HG03520 (cell line): ENCODE measurements around the gene TEX9.

Source experiments
- ATAC-seq: cut with Tn5 transposase; IDR thresholded peaks from one replicate; pipeline ENCODE4 v1.9.1; 2021; ENCODE audit warnings: mild to moderate bottlenecking, moderate library complexity; ENCODE audit not compliant: unreplicated experiment

TEX9 gene

DNA sequence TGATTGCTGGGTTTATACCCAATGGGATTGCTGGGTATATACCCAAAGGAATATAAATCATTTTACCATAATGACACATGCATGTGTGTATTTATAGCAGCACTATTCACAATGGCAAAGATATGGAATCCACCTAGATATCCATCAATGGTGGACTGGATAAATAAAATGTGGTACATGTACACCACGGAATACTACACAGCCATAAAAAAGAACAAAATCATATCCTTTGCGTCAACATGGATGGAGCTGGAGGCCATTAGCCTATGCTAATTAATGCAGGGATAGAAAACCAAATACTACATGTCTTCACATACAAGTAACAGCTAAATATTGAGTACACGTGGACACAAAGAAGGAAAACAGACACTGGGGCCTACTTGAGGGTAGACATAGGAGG lies 77.1 kb downstream of the TEX9 start:
- no peak for ATAC-seq

DNA sequence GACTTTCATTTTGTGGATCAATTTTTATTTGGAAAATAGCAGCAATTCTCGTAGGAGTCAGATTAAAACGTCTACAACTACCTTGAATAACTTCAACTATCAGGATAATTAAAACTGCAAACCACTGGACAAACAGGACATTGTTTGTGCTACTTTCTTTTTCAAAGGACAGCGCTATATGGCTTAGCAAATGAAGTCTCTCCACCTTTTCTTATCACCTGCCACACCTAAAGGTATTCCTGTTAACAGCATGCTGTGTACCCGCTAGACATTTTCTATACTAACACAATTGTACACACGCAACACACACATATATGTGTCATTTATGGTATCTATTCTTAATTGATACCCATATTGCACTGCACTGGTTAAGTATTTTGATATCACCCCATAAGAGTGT lies 80.5 kb downstream of the TEX9 start:
- no peak for ATAC-seq

DNA sequence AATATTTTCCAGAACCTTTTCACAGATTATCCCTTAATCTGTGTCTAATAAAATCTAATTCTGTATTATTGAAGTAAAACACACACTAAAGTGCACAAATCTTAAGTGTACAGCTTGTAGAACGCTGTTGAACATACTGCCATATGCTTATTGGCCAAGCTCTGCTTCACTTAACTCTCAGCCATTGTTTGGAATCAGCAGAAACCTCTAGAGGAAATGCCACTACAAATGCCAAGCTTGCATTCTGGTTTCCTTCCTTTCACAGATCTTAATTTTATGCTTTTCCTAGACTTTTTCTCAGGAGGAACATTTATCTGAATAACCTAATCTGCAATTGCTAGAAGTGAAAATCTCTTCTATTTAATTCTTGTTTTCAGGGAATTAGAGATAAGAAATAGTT lies 89.6 kb downstream of the TEX9 start:
- ATAC-seq, result no peak

DNA sequence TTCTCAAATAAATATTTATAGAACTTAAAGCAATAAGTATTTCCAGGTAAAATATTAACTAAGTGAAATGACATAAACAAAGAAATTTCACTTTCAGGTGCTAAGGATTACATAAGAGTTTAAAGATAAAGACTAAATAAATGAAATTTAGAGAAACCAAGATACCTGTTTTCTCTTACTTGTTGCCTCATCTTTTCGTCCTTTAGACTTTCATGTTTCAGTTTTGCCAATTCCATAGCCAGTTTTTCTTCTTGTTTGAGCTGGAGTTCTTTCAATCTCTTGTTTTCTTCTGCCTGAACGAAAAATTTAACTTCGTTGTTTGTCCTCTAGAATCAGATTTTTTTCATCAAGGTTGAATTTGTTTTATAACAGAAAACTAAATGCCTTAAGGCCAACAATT lies 91.0 kb downstream of the TEX9 start:
- ATAC-seq, result no peak

DNA sequence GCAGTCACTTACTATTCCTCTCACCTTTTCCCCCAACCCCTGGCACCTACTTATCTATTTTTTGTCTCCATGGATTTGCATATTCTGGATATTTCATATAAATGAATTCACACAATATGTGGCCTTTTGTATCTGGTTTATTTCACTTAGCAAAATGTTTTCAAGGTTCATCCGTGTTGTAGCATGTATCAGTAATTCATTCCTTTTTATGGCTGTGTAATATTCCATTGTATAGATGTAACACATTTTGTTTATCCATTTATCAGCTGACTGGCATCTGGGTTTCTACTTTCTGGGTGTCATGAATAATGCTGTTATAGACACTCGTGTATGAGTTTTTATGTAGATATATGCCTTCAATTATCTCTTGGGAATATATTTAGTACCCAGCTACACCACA lies 93.9 kb downstream of the TEX9 start:
- no peak for ATAC-seq

DNA sequence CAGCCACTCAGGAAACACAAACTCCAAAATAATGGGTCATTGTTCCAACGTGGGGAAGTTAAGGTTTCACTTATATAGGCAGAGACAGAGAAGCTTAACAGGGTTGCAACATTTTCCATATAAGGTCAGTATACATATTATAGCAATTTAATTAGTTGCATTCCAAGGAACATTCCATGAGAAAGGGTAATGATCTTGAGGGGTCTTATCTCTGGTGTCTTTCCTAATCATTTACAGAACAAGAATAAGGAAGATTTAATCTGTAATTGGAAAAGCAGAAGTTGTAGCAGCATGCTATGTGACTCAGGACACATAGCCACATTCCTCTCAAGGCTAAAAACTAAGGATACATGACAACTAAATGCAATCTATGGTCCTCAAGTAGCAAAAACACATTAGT lies 94.8 kb downstream of the TEX9 start:
- no peak for ATAC-seq

DNA sequence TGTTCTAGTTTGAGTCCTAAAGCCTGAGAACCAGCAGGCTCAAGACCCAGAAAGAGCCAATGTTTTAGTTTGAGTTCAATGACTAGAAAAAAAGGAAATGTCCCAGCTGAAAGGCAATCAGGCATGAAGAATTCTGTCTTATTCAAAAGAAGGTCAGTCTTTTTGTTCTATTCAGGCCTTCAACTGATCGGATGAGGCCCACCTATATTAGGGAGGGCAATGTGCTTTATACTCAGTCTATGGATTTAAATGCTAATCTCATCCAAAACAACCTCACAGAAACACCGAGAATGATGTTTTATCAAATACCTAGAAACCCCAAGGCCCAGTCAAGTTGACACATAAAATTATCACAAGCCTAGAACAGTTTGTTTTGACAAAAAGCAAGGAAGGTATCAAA lies 95.7 kb downstream of the TEX9 start:
- no peak for ATAC-seq

DNA sequence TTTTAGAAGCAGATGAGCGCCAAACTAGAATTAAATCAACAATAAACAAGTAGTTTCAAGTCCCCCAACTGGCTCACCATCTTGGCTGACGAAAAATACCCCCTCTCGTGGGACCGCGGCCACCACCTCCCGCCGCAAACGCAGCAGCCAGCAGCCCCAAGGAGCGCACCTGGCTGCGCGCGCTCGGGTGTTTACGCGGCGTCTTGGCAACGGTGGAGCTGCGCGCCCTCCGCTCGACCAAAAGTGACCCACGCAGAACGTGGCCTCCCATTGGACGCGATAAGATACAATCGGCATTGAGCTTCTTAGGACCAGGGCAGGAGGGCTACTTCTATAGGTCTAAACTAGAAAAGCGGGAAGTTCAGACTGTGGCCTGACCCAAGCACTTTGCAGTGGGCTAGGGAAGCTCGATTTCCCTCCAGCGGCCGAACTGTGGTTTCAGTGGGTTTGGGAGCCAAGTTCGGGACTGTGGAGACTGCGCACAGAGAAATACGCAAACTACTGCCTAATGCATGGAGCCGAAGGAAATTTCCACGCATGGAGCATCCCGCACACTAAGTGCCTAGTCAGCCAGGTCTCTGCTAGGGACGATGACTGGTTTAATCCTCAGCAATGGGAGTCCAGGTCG lies 99.8 kb downstream of the TEX9 start, which contains the start of gene MNS1:
TSS of gene MNS1 (minus strand) at position 245 of the 628 bp plus-strand sequence. CDS start at position 80, 165 bp downstream.
- peak; percentile 99 for ATAC-seq

DNA sequence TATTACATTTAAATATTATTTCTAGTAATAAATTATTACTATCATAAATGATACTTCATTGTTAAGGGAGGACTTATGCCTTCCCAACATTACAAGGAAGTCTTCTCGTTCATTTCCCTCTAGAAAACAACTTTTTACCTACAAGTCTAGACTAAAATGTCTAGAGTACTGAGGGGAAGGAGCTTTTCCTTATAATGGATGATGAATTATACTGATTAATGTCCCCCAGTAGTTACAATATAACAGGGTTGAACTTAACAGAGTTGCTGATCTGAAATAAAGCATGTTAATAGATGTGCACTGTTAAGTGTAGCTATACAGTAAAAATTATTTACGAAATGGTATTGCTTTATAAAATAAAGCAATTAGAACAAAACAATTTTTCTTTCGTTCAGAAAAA lies 102.4 kb downstream of the TEX9 start:
- no peak for ATAC-seq

DNA sequence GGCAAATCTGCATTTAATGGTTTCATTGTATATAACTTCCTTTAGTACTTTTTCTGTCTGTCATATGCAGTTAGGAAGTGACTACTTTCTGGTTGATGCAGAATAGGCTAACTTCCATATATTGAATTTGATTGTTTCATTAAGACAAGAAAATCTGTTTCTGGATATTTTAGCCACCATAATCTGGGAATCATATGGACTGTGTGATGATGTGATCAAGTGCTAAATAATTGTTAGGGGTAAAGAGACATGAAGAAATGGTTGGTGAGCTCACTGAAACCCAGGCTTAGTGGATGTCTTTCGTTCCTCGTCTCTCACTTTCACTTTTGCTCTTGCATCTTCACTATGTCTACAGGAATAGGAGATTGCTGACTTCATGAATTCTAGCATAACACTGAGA lies 103.2 kb downstream of the TEX9 start:
- no peak for ATAC-seq

DNA sequence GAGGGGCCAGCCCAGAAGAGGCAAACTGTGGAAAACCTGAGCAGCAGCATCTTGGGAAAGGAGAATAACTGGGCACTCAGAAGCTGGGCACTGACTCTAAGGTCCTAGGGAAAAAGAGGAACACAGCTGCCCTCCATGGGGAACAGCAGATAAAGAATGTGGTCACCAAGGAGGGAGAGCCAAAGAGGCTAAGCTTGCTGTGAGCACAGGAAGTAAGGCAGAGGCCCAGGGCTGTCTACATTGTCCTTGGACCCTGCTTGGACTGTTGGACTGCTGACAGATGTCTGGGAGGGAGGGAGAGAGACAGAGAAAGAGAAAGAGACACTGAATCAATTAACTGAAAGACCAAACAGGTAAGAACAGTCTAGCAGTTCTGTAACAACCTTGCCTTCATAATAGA lies 104.3 kb downstream of the TEX9 start:
- ATAC-seq, result no peak

DNA sequence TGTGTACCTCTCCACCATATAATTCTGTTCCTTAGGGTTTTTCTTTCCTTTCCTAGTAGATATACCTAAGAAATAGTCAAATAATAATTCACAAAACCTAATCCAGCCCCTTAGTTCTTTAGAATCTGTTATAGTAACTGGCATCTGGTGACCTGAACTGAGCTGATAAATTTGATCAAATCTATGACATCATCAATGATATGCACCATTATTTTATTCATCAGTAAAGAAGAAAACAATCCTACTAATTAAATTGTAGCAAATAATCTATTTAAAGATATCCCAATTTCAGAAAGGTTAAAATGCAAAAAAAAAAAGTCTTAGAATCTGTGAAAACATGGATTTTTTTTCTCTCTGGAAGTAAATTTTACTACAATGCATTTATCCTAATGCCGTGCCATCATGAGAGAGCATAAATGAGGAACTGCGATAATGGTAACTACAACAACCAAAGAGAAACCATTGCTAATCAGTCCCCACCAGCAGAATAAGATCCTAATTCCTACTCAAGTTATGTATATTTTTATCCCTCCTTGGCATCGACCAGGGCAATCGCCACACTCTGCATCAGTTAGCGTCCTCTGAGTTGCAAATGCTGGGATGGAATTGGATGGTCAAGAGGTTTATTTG lies 106.3 kb downstream of the TEX9 start:
- no peak for ATAC-seq

DNA sequence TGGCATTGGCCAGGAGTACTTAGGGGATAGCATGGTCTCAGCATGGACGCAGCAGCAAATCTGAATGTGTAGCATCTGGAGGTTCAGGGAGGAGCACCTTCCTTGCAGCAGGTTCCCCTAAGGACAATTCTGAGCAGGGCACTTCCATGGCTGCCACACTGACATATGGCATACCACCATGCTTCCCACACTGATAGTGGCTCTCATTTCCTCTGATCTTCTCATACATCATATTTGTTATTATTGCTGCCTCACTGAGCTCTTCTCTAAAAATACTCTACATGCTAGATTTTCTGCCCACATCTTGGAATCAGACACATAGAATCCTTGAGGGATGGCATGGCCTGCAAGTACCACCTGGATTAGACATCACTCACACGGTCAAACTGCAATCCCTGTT lies 107.1 kb downstream of the TEX9 start:
- ATAC-seq, result no peak

DNA sequence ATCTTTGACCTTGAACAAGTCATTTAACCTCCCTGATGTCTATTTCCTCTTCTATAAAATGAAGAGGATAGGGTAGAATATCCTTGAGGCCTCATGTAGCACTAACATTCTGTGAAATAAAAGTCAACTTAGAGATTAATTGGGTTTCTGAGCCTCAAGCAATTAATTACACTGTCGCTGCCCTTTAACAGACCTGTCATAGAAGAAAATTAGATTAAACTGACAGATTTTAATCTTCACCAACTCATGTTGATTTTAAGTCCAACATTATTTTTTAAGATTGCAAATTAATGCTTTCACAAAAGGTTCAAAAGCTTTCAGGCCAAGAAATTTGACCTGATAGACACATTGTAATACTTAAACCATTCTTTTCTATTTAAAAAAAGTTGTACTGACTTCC lies 107.8 kb downstream of the TEX9 start:
- no peak for ATAC-seq

DNA sequence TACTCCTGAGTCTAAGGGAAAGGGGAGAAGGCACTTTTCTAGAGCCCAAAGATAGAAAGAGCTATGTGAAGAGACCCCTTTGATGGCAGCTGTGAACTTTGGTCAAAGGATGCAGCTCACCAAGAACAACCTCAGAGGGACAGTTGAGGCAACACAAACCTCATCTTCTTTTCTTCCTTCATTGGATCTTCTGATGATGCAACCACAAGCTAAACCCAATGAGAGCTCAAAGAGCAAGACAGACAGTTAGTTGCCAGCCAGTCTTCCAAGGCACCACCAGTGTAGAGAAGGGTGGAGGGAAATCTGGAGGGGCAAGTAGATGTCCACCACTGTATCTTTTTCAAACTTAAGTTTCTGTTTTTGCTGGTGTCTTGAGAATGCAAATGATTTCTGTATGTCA lies 110.1 kb downstream of the TEX9 start:
- ATAC-seq, result no peak
